H1 (cell line): ENCODE results near the gene ARHGAP6. TPM values are rescaled to one million over a fixed set of nuclear protein-coding genes. Genes with fewer than 3 reads are reported as not detected.

Experiments
- CTCF ChIA-PET: fragments of 300-600 bp; sonication (Branson Sonifier 250); formaldehyde crosslinking; loops from one replicate; lab custom pipeline; 2021; ENCODE audit not compliant: partially characterized antibody; lab: Charles Lee
- POLR2A ChIA-PET: fragments of 300-600 bp; sonication (Branson Sonifier 250); formaldehyde crosslinking; loops from one replicate; lab custom pipeline; 2021; ENCODE audit warnings: inconsistent platforms; ENCODE audit not compliant: partially characterized antibody; lab: Charles Lee
- DNase-seq, 2 experiments: peaks; one replicate each; pipeline versions ENCODE4 v3.0.0 to v3.0.0-alpha.2; 2010 to 2022; ENCODE audit warnings: low spot score in 2 of 2, low read depth in 1 of 2, mixed read lengths in 1 of 2
- FAIRE-seq: peaks from 2 replicates; lab custom pipeline; 2011; peaks lifted over from hg19 to GRCh38; lab: Jason Lieb, UNC
- H2AFZ ChIP-seq: 2 replicates; pipeline ENCODE4 v1.8.1; 2012; ENCODE audit warnings: low read length, inconsistent platforms
- H2AK5ac ChIP-seq: 2 replicates; pipeline ENCODE4 v1.6.1; 2013; ENCODE audit warnings: low read depth, low read length
- H2BK120ac ChIP-seq: replicated peaks from 2 replicates; pipeline ENCODE3; 2013; ENCODE audit warnings: low read depth, low read length, inconsistent platforms
- H2BK12ac ChIP-seq: 2 replicates; pipeline ENCODE4 v1.6.1; 2013; ENCODE audit warnings: low read depth, low read length
- H2BK15ac ChIP-seq: 2 replicates; pipeline ENCODE4 v1.6.1; 2013; ENCODE audit warnings: low read length
- H2BK20ac ChIP-seq: 2 replicates; pipeline ENCODE4 v1.6.1; 2013; ENCODE audit warnings: low read length
- H2BK5ac ChIP-seq: 2 replicates; pipeline ENCODE4 v1.6.1; 2013; ENCODE audit warnings: low read depth, low read length
- H3K14ac ChIP-seq: 2 replicates; pipeline ENCODE4 v1.6.1; 2013; ENCODE audit warnings: inconsistent platforms; ENCODE audit not compliant: insufficient read length
- H3K18ac ChIP-seq: 2 replicates; pipeline ENCODE4 v1.6.1; 2013; ENCODE audit warnings: low read length; ENCODE audit errors: extremely low read depth
- H3K23ac ChIP-seq: 2 replicates; pipeline ENCODE4 v1.6.1; 2013; ENCODE audit warnings: inconsistent platforms; ENCODE audit not compliant: insufficient read length
- H3K23me2 ChIP-seq: 2 replicates; pipeline ENCODE4 v1.6.1; 2013; ENCODE audit warnings: low read depth, low read length
- H3K27ac ChIP-seq: 2 replicates; pipeline ENCODE4 v1.6.1; 2011; ENCODE audit warnings: low read depth, low read length, inconsistent platforms
- H3K27me3 ChIP-seq, 4 experiments: replicated peaks in 1 of 4; 1 replicate in 1 of 4; 2 replicates in 3 of 4; pipeline versions ENCODE4 v1.6.1 to v1.8.1; 2011 to 2013; ENCODE audit warnings: low read length in 3 of 4, mild to moderate bottlenecking in 3 of 4, inconsistent platforms in 2 of 4, mixed read lengths in 2 of 4, moderate library complexity in 1 of 4; ENCODE audit not compliant: control insufficient read depth in 3 of 4, insufficient read depth in 3 of 4; ENCODE audit errors: extremely low read depth in 1 of 4
- H3K36me3 ChIP-seq, 4 experiments: 2 replicates each; pipeline versions ENCODE4 v1.6.1 to v1.8.1; 2011 to 2013; ENCODE audit warnings: mild to moderate bottlenecking in 4 of 4, low read length in 3 of 4, moderate library complexity in 2 of 4, control low read depth in 1 of 4, inconsistent platforms in 1 of 4; ENCODE audit not compliant: insufficient read depth in 4 of 4, control insufficient read depth in 2 of 4
- H3K4ac ChIP-seq: replicated peaks from 2 replicates; pipeline ENCODE3; 2013; ENCODE audit warnings: low read length, low read depth, mixed read lengths, inconsistent platforms; ENCODE audit not compliant: insufficient read length
- H3K4me1 ChIP-seq, 4 experiments: replicated peaks in 1 of 4; 1 replicate in 1 of 4; 2 replicates in 3 of 4; pipeline versions ENCODE4 v1.6.1 to v1.8.1; 2011 to 2013; ENCODE audit warnings: low read length in 3 of 4, inconsistent platforms in 2 of 4, mixed read lengths in 1 of 4; ENCODE audit not compliant: insufficient read depth in 4 of 4, control insufficient read depth in 3 of 4
- H3K4me2 ChIP-seq, 2 experiments: 2 replicates each; pipeline versions ENCODE4 v1.6.1 to v1.8.1; 2011 to 2013; ENCODE audit warnings: low read depth in 2 of 2, low read length in 2 of 2, control low read depth in 1 of 2, inconsistent platforms in 1 of 2, mild to moderate bottlenecking in 1 of 2; ENCODE audit not compliant: insufficient read depth in 1 of 2
- H3K4me3 ChIP-seq, 4 experiments: fragments of 200-600, 300-600 bp in 1 of 4; sonication (generic), shearing (Covaris generic), sonication (Bioruptor Twin) in 1 of 4; 2 replicates each; pipeline versions ENCODE4 v1.5.1 to v1.8.1; 2011 to 2016; ENCODE audit warnings: low read length in 4 of 4, low read depth in 3 of 4, control low read depth in 2 of 4, inconsistent platforms in 2 of 4, mild to moderate bottlenecking in 2 of 4, mixed read lengths in 1 of 4, moderate library complexity in 1 of 4; ENCODE audit not compliant: insufficient read depth in 2 of 4; ENCODE audit errors: extremely low read depth in 1 of 4
- H3K56ac ChIP-seq: replicated peaks from 2 replicates; pipeline ENCODE3; 2013; ENCODE audit warnings: low read depth, mild to moderate bottlenecking, mixed read lengths, low read length, inconsistent platforms; ENCODE audit not compliant: insufficient read length
- H3K79me1 ChIP-seq: 2 replicates; pipeline ENCODE4 v1.6.1; 2013; ENCODE audit warnings: low read depth, low read length, control low read depth
- H3K79me2 ChIP-seq, 2 experiments: 2 replicates each; pipeline versions ENCODE4 v1.6.1 to v1.8.1; 2012 to 2013; ENCODE audit warnings: low read length in 2 of 2, mild to moderate bottlenecking in 2 of 2, inconsistent platforms in 1 of 2; ENCODE audit not compliant: insufficient read depth in 2 of 2, control insufficient read depth in 1 of 2
- H3K9ac ChIP-seq, 4 experiments: replicated peaks in 1 of 4; 1 replicate in 1 of 4; 2 replicates in 3 of 4; pipeline versions ENCODE4 v1.6.1 to v1.8.1; 2011 to 2013; ENCODE audit warnings: low read depth in 3 of 4, low read length in 3 of 4, control low read depth in 2 of 4, mild to moderate bottlenecking in 2 of 4, moderate library complexity in 2 of 4, inconsistent platforms in 1 of 4; ENCODE audit errors: extremely low read depth in 1 of 4
- H3K9me3 ChIP-seq, 2 experiments: 2 replicates each; pipeline versions ENCODE4 v1.6.1 to v1.8.1; 2012 to 2013; ENCODE audit warnings: mild to moderate bottlenecking in 2 of 2, moderate library complexity in 2 of 2, control low read depth in 1 of 2, inconsistent platforms in 1 of 2, low read depth in 1 of 2, low read length in 1 of 2, mixed read lengths in 1 of 2; ENCODE audit not compliant: insufficient read depth in 2 of 2
- H4K20me1 ChIP-seq, 2 experiments: replicated peaks in 1 of 2; 2 replicates each; pipeline versions ENCODE3 to v1.8.1; 2011 to 2013; ENCODE audit warnings: inconsistent platforms in 2 of 2, low read length in 2 of 2, mild to moderate bottlenecking in 1 of 2; ENCODE audit not compliant: insufficient read depth in 2 of 2, control insufficient read depth in 1 of 2
- H4K5ac ChIP-seq: 2 replicates; pipeline ENCODE4 v1.6.1; 2013; ENCODE audit warnings: low read length, low read depth, mixed read lengths, inconsistent platforms; ENCODE audit not compliant: insufficient read length
- H4K8ac ChIP-seq: 2 replicates; pipeline ENCODE4 v1.8.0; 2013; ENCODE audit warnings: mild to moderate bottlenecking, moderate library complexity, low read length, inconsistent platforms; ENCODE audit not compliant: insufficient read depth; ENCODE audit errors: extremely low read depth
- H4K91ac ChIP-seq: replicated peaks from 2 replicates; pipeline ENCODE3; 2013; ENCODE audit warnings: low read length, mixed read lengths, inconsistent platforms; ENCODE audit not compliant: insufficient read length
- BRCA1 ChIP-seq: IDR thresholded peaks from 2 replicates; pipeline ENCODE4 v1.6.1; 2012; ENCODE audit warnings: low read depth, low read length, improper control_type of control experiment
- GABPA ChIP-seq: IDR thresholded peaks from 2 replicates; pipeline ENCODE4 v1.6.1; 2011; ENCODE audit warnings: mild to moderate bottlenecking, low read length, moderate library complexity, borderline replicate concordance; ENCODE audit not compliant: insufficient read depth
- TCF12 ChIP-seq: IDR thresholded peaks from 2 replicates; pipeline ENCODE4 v1.6.1; 2011; ENCODE audit warnings: low read depth, mild to moderate bottlenecking, low read length
- WGBS, 2 experiments: shearing (Covaris generic) in 1 of 2; methylation state at CpG; one replicate each; pipeline versions ENCODE4 v1.1.6 to v1.1.7; 2013 to 2015; ENCODE audit warnings: low lambda C conversion rate in 2 of 2, mixed read lengths in 2 of 2, inconsistent platforms in 1 of 2, low coverage in 1 of 2, missing lambda C conversion rate in 1 of 2; ENCODE audit not compliant: insufficient replicate concordance in 2 of 2, insufficient coverage in 1 of 2, insufficient read length in 1 of 2; ENCODE audit errors: extremely low coverage in 1 of 2, missing lambda C conversion rate in 1 of 2; 5-methylcytosine and 5-hydroxymethylcytosine counted together
- polyA plus RNA-seq, 7 experiments: library from polyadenylated mRNA; depleted of rRNA in 3 of 7; stranded (reverse) in 5 of 7; unstranded in 2 of 7; fragments of >200 nt in 5 of 7; fragments of 200-250 nt in 2 of 7; gene quantifications; 1 replicate in 5 of 7; 2 replicates in 1 of 7; 4 replicates in 1 of 7; pipeline versions ENCODE4 v1.2.1 to v1.2.3, GENCODE V29; 2011 to 2013; ENCODE audit warnings: missing spikeins in 2 of 7, mixed read lengths in 2 of 7
- total RNA-seq: library from RNA; stranded (reverse); fragmentation: NEBNext Ultra II Directional; extraction: Animal tissue kit (Norgen Biotek cat#: 25700); gene quantifications from 2 replicates; pipeline ENCODE4 v1.2.1, GENCODE V29; 2021

Gene ARHGAP6
- total and polyA plus RNA-seq, 2 of the 8 experiments (the other 6 are each of a cell fraction or from before 2014, with no cell fraction given), result 0.35 to 0.82 TPM

- no peaks in the 10 kb centered on the region for H3K79me2 ChIP-seq
- no peak overlapping the region for H2BK12ac ChIP-seq
- H3K23ac ChIP-seq, result no peak overlapping the region
- CTCF ChIA-PET, result no interaction called here
- H3K4ac ChIP-seq, result no peak overlapping the region
- no peak overlapping the region for H4K8ac ChIP-seq
- POLR2A ChIA-PET, result no interaction called here
- H3K36me3 ChIP-seq, result no peaks in the 10 kb centered on the region
- H3K18ac ChIP-seq, result no peak overlapping the region
- no peak overlapping the region for H3K9ac ChIP-seq
- no peak overlapping the region for H2BK120ac ChIP-seq
- DNase-seq (no peak), FAIRE-seq (no peak)
- TF ChIP-seq BRCA1 (no peak), GABPA (no peak), TCF12 (no peak)
- no peak overlapping the region for H2AK5ac ChIP-seq
- no peak overlapping the region for H3K14ac ChIP-seq
- H3K56ac ChIP-seq, result no peak overlapping the region
- H3K27me3 ChIP-seq, result no peaks in the 10 kb centered on the region
- no peak overlapping the region for H3K27ac ChIP-seq
- H3K4me1 ChIP-seq, result no peaks in the 10 kb centered on the region
- no peak overlapping the region for H3K4me3 ChIP-seq
- no peak overlapping the region for H3K4me2 ChIP-seq
- WGBS, 2 experiments, result 100% methylated on average over 1 of the region's 1 CpG; no CpG with 5 or more reads in 1 of the 2 experiments
- no peak overlapping the region for H4K5ac ChIP-seq
- no peak overlapping the region for H2BK5ac ChIP-seq
- H2BK15ac ChIP-seq, result no peak overlapping the region
- no peaks in the 10 kb centered on the region for H3K23me2 ChIP-seq
- no peak overlapping the region for H4K91ac ChIP-seq
- H3K9me3 ChIP-seq, result no peaks in the 10 kb centered on the region
- no peaks in the 10 kb centered on the region for H3K79me1 ChIP-seq
- H2BK20ac ChIP-seq, result no peak overlapping the region
- H2AFZ ChIP-seq, result no peak overlapping the region
- H4K20me1 ChIP-seq, result no peaks in the 10 kb centered on the region
Measured at GRCh38 chrX:11447418-11447817, 218.3 kb downstream of the ARHGAP6 start.
